HEK293 (cell line): ENCODE data around the gene RPN2.

Source experiments
- CTCF ChIA-PET: fragments of 350-600 bp; formaldehyde crosslinking; extraction: SDS; loops from one replicate; lab custom pipeline; 2021; ENCODE audit warnings: antibody characterized with exemption; lab: Yijun Ruan, JAX
- POLR2A ChIA-PET: fragments of 300-600 bp; formaldehyde crosslinking; extraction: SDS; loops from one replicate; lab custom pipeline; 2020; ENCODE audit warnings: antibody characterized with exemption, inconsistent platforms; lab: Yijun Ruan, JAX
- H3K27ac ChIP-seq: fragments of 200-500 bp; sonication (Bioruptor generic); 2 replicates; pipeline ENCODE4 v1.5.1; 2014; ENCODE audit warnings: low read depth, low read length, control low read depth, inconsistent platforms; ENCODE audit errors: extremely low read depth
- H3K36me3 ChIP-seq, 2 experiments: fragments of 200-500 bp in 1 of 2; sonication (Bioruptor generic) in 1 of 2; 1 replicate in 1 of 2; 2 replicates in 1 of 2; pipeline ENCODE4 v1.5.1; 2014 to 2017; ENCODE audit warnings: inconsistent platforms in 2 of 2, low read length in 2 of 2; ENCODE audit not compliant: control insufficient read depth in 2 of 2, insufficient read depth in 1 of 2
- H3K4me1 ChIP-seq: fragments of 200-500 bp; sonication (Bioruptor generic); 2 replicates; pipeline ENCODE4 v1.5.1; 2014; ENCODE audit warnings: mild to moderate bottlenecking, low read length, inconsistent platforms; ENCODE audit not compliant: control insufficient read depth, insufficient read depth
- H3K4me3 ChIP-seq: 2 replicates; pipeline ENCODE4 v1.5.1; 2011; ENCODE audit warnings: low read depth, mild to moderate bottlenecking, control low read depth, low read length, moderate library complexity
- H3K9me3 ChIP-seq: fragments of 200-500 bp; sonication (Bioruptor generic); 2 replicates; pipeline ENCODE4 v1.5.1; 2014; ENCODE audit warnings: low read depth, low read length, inconsistent platforms; ENCODE audit not compliant: control insufficient read depth, insufficient read depth
- GLI2 ChIP-seq: fragments of 450-650 bp; formaldehyde crosslinking; IDR thresholded peaks from 2 replicates; pipeline ENCODE4; 2017; ENCODE audit warnings: missing biosample characterization, missing genetic modification characterization, low read depth, borderline replicate concordance
- GLI4 ChIP-seq: fragments of 450-650 bp; formaldehyde crosslinking; IDR thresholded peaks from 2 replicates; pipeline ENCODE4 v1.5.1; 2016; ENCODE audit warnings: missing biosample characterization, missing genetic modification characterization
- HOXD13 ChIP-seq: sonication (generic); formaldehyde crosslinking; IDR thresholded peaks from 2 replicates; pipeline ENCODE4 v1.8.0; 2022; ENCODE audit warnings: missing genetic modification reagents, borderline replicate concordance
- MZF1 ChIP-seq: fragments of 450-650 bp; formaldehyde crosslinking; IDR thresholded peaks from 2 replicates; pipeline ENCODE4 v1.5.1; 2017; ENCODE audit warnings: missing biosample characterization, missing genetic modification characterization, borderline replicate concordance
- SP3 ChIP-seq: fragments of 450-650 bp; formaldehyde crosslinking; IDR thresholded peaks from 2 replicates; pipeline ENCODE4 v1.5.1; 2016; ENCODE audit warnings: missing biosample characterization, missing genetic modification characterization
- TRIM28 ChIP-seq: IDR thresholded peaks from 2 replicates; pipeline ENCODE4 v1.6.1; 2011; ENCODE audit warnings: low read length, control low read depth, borderline replicate concordance
- ZNF133 ChIP-seq: fragments of 450-650 bp; formaldehyde crosslinking; IDR thresholded peaks from 2 replicates; pipeline ENCODE4 v1.5.1; 2016; ENCODE audit warnings: missing biosample characterization, missing genetic modification characterization
- ZNF302 ChIP-seq: fragments of 450-650 bp; formaldehyde crosslinking; IDR thresholded peaks from 2 replicates; pipeline ENCODE4 v1.5.1; 2016; ENCODE audit warnings: missing biosample characterization, missing genetic modification characterization, low read depth
- ZNF324 ChIP-seq: fragments of 450-650 bp; formaldehyde crosslinking; IDR thresholded peaks from 2 replicates; pipeline ENCODE4 v1.5.1; 2016; ENCODE audit warnings: missing biosample characterization, missing genetic modification characterization
- ZNF350 ChIP-seq: fragments of 450-650 bp; formaldehyde crosslinking; IDR thresholded peaks from 2 replicates; pipeline ENCODE4 v1.5.0; 2017; ENCODE audit warnings: missing biosample characterization, mild to moderate bottlenecking, missing genetic modification characterization
- ZNF391 ChIP-seq: fragments of 450-650 bp; formaldehyde crosslinking; IDR thresholded peaks from 2 replicates; pipeline ENCODE4 v1.5.1; 2016; ENCODE audit warnings: low read depth, missing biosample characterization, missing genetic modification characterization, borderline replicate concordance
- ZNF426 ChIP-seq: fragments of 450-650 bp; formaldehyde crosslinking; IDR thresholded peaks from 2 replicates; pipeline ENCODE4 v1.5.1; 2017; ENCODE audit warnings: missing biosample characterization, missing genetic modification characterization, mild to moderate bottlenecking, inconsistent platforms, moderate library complexity
- ZNF473 ChIP-seq: fragments of 450-650 bp; formaldehyde crosslinking; IDR thresholded peaks from 2 replicates; pipeline ENCODE4 v1.5.1; 2017; ENCODE audit warnings: missing biosample characterization, missing genetic modification characterization
- ZNF513 ChIP-seq: fragments of 450-650 bp; IDR thresholded peaks from 2 replicates; pipeline ENCODE4 v1.5.1; 2018; ENCODE audit warnings: missing biosample characterization, missing genetic modification characterization
- ZNF621 ChIP-seq: fragments of 450-650 bp; formaldehyde crosslinking; IDR thresholded peaks from 2 replicates; pipeline ENCODE4 v1.5.1; 2017; ENCODE audit warnings: missing biosample characterization, missing genetic modification characterization
- ZNF626 ChIP-seq: fragments of 450-650 bp; sonication (Bioruptor Pico); formaldehyde crosslinking; IDR thresholded peaks from 2 replicates; pipeline ENCODE4 v1.5.1; 2018; ENCODE audit warnings: missing biosample characterization, missing genetic modification characterization, inconsistent platforms
- ZNF629 ChIP-seq: fragments of 450-650 bp; formaldehyde crosslinking; IDR thresholded peaks from 2 replicates; pipeline ENCODE4 v1.5.1; 2017; ENCODE audit warnings: missing biosample characterization, missing genetic modification characterization
- ZNF654 ChIP-seq: fragments of 450-650 bp; formaldehyde crosslinking; IDR thresholded peaks from 2 replicates; pipeline ENCODE4 v1.5.1; 2016; ENCODE audit warnings: low read depth, missing biosample characterization, missing genetic modification characterization
- ZNF658 ChIP-seq: fragments of 450-650 bp; formaldehyde crosslinking; IDR thresholded peaks from 2 replicates; pipeline ENCODE4; 2016; ENCODE audit warnings: missing biosample characterization, missing genetic modification characterization
- ZNF664 ChIP-seq: fragments of 450-650 bp; formaldehyde crosslinking; IDR thresholded peaks from 2 replicates; pipeline ENCODE4 v1.5.1; 2016; ENCODE audit warnings: missing biosample characterization, missing genetic modification characterization
- ZNF830 ChIP-seq: fragments of 450-650 bp; IDR thresholded peaks from 2 replicates; pipeline ENCODE4 v1.5.0; 2018; ENCODE audit warnings: missing biosample characterization, missing genetic modification characterization, low read depth, mild to moderate bottlenecking, moderate library complexity
- ZSCAN16 ChIP-seq: fragments of 450-650 bp; formaldehyde crosslinking; IDR thresholded peaks from 2 replicates; pipeline ENCODE4 v1.5.1; 2016; ENCODE audit warnings: missing biosample characterization, missing genetic modification characterization
- ZSCAN30 ChIP-seq: fragments of 450-650 bp; IDR thresholded peaks from 2 replicates; pipeline ENCODE4 v1.5.1; 2018; ENCODE audit warnings: missing biosample characterization, mild to moderate bottlenecking, missing genetic modification characterization, moderate library complexity
- TF ChIP-seq, protein P1 (sequence below): fragments of 450-650 bp; formaldehyde crosslinking; IDR thresholded peaks from 2 replicates; pipeline ENCODE4 v1.5.1; 2017; ENCODE audit warnings: missing biosample characterization, missing genetic modification characterization
- TF ChIP-seq, protein P2 (sequence below): fragments of 450-650 bp; formaldehyde crosslinking; IDR thresholded peaks from 2 replicates; pipeline ENCODE4 v1.5.1; 2016; ENCODE audit warnings: missing biosample characterization, missing genetic modification characterization, low read depth

RPN2 gene

GRCh38 chr20:37220731-37221130, 41.6 kb downstream of the RPN2 start:
- H3K36me3 ChIP-seq = peaks cover 33 to 84% of the 10 kb centered on the region in 2 experiments
- TF ChIP-seq ZNF473 = no peak
- TF ChIP-seq ZSCAN16 (tag by site-specific recombination) = no peak
- TF ChIP-seq ZNF830 (tag by site-specific recombination) = no peak
- TF ChIP-seq, protein P1, sequence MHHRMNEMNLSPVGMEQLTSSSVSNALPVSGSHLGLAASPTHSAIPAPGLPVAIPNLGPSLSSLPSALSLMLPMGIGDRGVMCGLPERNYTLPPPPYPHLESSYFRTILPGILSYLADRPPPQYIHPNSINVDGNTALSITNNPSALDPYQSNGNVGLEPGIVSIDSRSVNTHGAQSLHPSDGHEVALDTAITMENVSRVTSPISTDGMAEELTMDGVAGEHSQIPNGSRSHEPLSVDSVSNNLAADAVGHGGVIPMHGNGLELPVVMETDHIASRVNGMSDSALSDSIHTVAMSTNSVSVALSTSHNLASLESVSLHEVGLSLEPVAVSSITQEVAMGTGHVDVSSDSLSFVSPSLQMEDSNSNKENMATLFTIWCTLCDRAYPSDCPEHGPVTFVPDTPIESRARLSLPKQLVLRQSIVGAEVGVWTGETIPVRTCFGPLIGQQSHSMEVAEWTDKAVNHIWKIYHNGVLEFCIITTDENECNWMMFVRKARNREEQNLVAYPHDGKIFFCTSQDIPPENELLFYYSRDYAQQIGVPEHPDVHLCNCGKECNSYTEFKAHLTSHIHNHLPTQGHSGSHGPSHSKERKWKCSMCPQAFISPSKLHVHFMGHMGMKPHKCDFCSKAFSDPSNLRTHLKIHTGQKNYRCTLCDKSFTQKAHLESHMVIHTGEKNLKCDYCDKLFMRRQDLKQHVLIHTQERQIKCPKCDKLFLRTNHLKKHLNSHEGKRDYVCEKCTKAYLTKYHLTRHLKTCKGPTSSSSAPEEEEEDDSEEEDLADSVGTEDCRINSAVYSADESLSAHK (tag by site-specific recombination) = peak; percentile 43; the same call in 1 of the 2 replicates
- no peaks in the 10 kb centered on the region for H3K9me3 ChIP-seq
- H3K4me1 ChIP-seq = no peaks in the 10 kb centered on the region
- no peak overlapping the region for H3K27ac ChIP-seq
- no peak overlapping the region for H3K4me3 ChIP-seq
- CTCF ChIA-PET = interaction anchor here (1.6 kb wide), 1 partner anchor 18 kb away, joined by 9 read pairs; no protein-coding TSS in a partner anchor
- POLR2A ChIA-PET = no interaction called here

- Histone ChIP-seq H3K4me1 (no peaks in the 10 kb centered on the region), H3K27ac (no peak overlapping the region), H3K36me3 (peaks cover 32 to 88% of the 10 kb centered on the region in 2 experiments; a peak in 2 of 3 replicates), H3K4me3 (no peak overlapping the region), H3K9me3 (no peaks in the 10 kb centered on the region)
- ChIA-PET POLR2A (no interaction called here), CTCF (interaction anchor here (0.8 kb wide), 1 partner anchor 19 kb away, joined by 3 read pairs; no protein-coding TSS in a partner anchor)
- TF ChIP-seq ZNF133 (tag by site-specific recombination) = no peak
- TF ChIP-seq MZF1 (tag by site-specific recombination) = no peak
- no peak for TF ChIP-seq ZNF626 (tag by site-specific recombination)
- no peak for TF ChIP-seq ZNF324 (tag by site-specific recombination)
- no peak for TF ChIP-seq ZSCAN30 (tag by site-specific recombination)
- TF ChIP-seq GLI4 (tag by site-specific recombination) = no peak
- no peak for TF ChIP-seq ZSCAN16 (tag by site-specific recombination)
- no peak for TF ChIP-seq ZNF621 (tag by site-specific recombination)
- no peak for TF ChIP-seq ZNF350 (tag by site-specific recombination)
- no peak for TF ChIP-seq ZNF302 (tag by site-specific recombination)
Measured at GRCh38 chr20:37222086-37222485, 43.0 kb downstream of the RPN2 start.

DNA sequence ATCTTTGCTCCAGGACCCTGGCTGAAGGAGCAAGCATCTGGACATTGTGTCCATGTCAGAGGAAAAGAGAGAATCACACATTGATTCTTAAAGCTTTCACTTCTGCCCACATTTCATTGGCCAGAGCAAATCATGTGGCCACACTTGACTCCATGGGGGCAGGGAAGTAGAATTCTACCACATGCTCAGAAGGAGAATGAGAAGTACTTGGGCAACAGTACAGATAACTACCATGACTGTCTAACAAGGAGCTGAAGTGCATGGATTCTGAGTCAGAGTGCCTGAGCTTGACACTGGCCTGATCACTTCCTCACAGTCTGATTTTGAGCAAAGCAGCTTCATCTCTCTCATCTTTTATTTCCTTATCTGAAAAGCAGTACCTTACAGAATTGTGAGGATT, 43.9 kb downstream of the RPN2 start:
- ChIA-PET POLR2A (no interaction called here), CTCF (interaction anchor here (0.7 to 1.3 kb wide), 2 partner anchors 31 to 46 kb away, joined by 3 read pairs; no protein-coding TSS in a partner anchor)
- peak; percentile 62; the same call in 1 of the 2 replicates for TF ChIP-seq ZNF664 (tag by site-specific recombination)
- no peak for TF ChIP-seq ZNF654 (tag by site-specific recombination)
- Histone ChIP-seq H3K4me3 (no peak overlapping the region), H3K9me3 (no peaks in the 10 kb centered on the region), H3K4me1 (no peaks in the 10 kb centered on the region), H3K36me3 (peaks cover 23 to 90% of the 10 kb centered on the region in 2 experiments; a peak in 2 of 3 replicates), H3K27ac (no peak overlapping the region)

- H3K27ac ChIP-seq = no peak overlapping the region
- POLR2A ChIA-PET = no interaction called here
- no peak overlapping the region for H3K4me3 ChIP-seq
- H3K9me3 ChIP-seq = no peaks in the 10 kb centered on the region
- CTCF ChIA-PET = interaction anchor here (1.0 to 1.8 kb wide), 2 partner anchors 30 to 35 kb away, joined by 4 to 6 read pairs; no protein-coding TSS in a partner anchor
- peaks cover 25 to 94% of the 10 kb centered on the region in 2 experiments for H3K36me3 ChIP-seq
- no peaks in the 10 kb centered on the region for H3K4me1 ChIP-seq
- TF ChIP-seq ZNF513 (tag by site-specific recombination) (no peak), ZNF629 (tag by site-specific recombination) (no peak), HOXD13 (CRISPR knock-in tag) (no peak), GLI2 (tag by site-specific recombination) (no peak), ZNF426 (tag by site-specific recombination) (no peak), ZNF391 (tag by site-specific recombination) (no peak), SP3 (tag by site-specific recombination) (no peak), ZNF658 (no peak), TRIM28 (no peak)
- TF ChIP-seq, protein P2, sequence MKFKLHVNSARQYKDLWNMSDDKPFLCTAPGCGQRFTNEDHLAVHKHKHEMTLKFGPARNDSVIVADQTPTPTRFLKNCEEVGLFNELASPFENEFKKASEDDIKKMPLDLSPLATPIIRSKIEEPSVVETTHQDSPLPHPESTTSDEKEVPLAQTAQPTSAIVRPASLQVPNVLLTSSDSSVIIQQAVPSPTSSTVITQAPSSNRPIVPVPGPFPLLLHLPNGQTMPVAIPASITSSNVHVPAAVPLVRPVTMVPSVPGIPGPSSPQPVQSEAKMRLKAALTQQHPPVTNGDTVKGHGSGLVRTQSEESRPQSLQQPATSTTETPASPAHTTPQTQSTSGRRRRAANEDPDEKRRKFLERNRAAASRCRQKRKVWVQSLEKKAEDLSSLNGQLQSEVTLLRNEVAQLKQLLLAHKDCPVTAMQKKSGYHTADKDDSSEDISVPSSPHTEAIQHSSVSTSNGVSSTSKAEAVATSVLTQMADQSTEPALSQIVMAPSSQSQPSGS (tag by site-specific recombination) = no peak
Measured at GRCh38 chr20:37225146-37225545, 46.0 kb downstream of the RPN2 start.
